ENCODE results near the gene NOL4L. TPM values are rescaled to one million over a fixed set of nuclear protein-coding genes. Genes with fewer than 3 reads are reported as not detected.

NOL4L gene
- total RNA-seq, 1 experiment from 2014 or later: 31.7 TPM

DNA sequence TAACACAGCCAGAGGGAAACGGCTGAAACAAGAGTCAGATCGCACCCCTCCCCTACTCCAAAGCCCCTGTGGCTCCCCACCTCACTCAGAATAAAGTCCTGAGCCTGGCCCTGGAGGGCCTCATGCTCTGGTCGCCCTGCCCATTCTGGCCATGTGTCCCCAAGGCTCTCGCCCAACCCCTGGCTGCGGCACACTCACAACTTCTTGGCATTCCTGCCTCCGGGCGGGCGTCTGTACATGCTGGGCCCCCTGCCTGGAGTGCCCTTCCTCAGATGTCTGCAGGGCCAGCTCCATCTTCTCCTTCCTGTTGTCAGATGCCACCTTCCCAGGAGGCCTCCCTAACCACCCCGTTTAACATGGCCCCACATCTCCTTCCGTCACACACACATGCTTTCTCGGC lies 17.1 kb upstream of the NOL4L start:
- Histone ChIP-seq H3K18ac (ENCODE audit: insufficient read length, low read depth, low read length) (no peak overlapping the region), H4K20me1 (ENCODE audit: control insufficient read depth, insufficient read depth, insufficient read length) (no peaks in the 10 kb centered on the region), H3K79me2 (ENCODE audit: insufficient read depth, low read length) (no peaks in the 10 kb centered on the region), H3K23ac (ENCODE audit: insufficient read length, low read depth, low read length) (no peak overlapping the region), H2BK5ac (ENCODE audit: insufficient read length, low read length) (no peak overlapping the region), H2BK15ac (ENCODE audit: low read depth, low read length) (no peak overlapping the region), H3K23me2 (ENCODE audit: insufficient read length, low read depth, low read length, poor library complexity, severe bottlenecking) (no peaks in the 10 kb centered on the region), H3K79me1 (ENCODE audit: insufficient read depth, low read depth, low read length, poor library complexity, severe bottlenecking) (no peaks in the 10 kb centered on the region), H3K4ac (ENCODE audit: low read depth, low read length) (no peak overlapping the region), H2BK12ac (ENCODE audit: insufficient read length, low read depth, low read length) (no peak overlapping the region), H2BK20ac (ENCODE audit: low read depth, low read length, poor library complexity, severe bottlenecking) (no peak overlapping the region), H3K4me1 (ENCODE audit: insufficient read depth, low read length) (no peaks in the 10 kb centered on the region), H4K8ac (replicated peaks; ENCODE audit: insufficient read length, low read depth, low read length) (no peak overlapping the region), H3K4me2 (ENCODE audit: insufficient read depth, insufficient read length, low read length) (no peak overlapping the region), H4K91ac (ENCODE audit: insufficient read length, low read depth, low read length) (no peak overlapping the region), H3K14ac (ENCODE audit: insufficient read depth, low read length) (no peak overlapping the region), H2AK5ac (ENCODE audit: insufficient read length, low read length) (no peak overlapping the region), H3K27me3 (ENCODE audit: insufficient read depth, low read length) (no peaks in the 10 kb centered on the region), H3K27ac (ENCODE audit: insufficient read length, low read depth, low read length) (no peak overlapping the region), H3K56ac (ENCODE audit: insufficient read length, low read depth, low read length) (no peak overlapping the region), H4K5ac (ENCODE audit: insufficient read length, low read depth, low read length) (no peak overlapping the region), H2BK120ac (ENCODE audit: low read depth, low read length, poor library complexity, severe bottlenecking) (no peak overlapping the region), H2AFZ (ENCODE audit: low read length) (no peak overlapping the region), H3K9ac (ENCODE audit: extremely low read depth, insufficient read length, low read length) (no peak overlapping the region), H3K9me3 (ENCODE audit: control insufficient read depth, low read depth, low read length) (no peaks in the 10 kb centered on the region), H3T11ph (ENCODE audit: low read length) (no peak overlapping the region)
- Mint-ChIP-seq H3K27ac (no peak overlapping the region; a peak in 2 of 7 replicates), H3K4me1 (peaks cover 0 to 9% of the 10 kb centered on the region in 2 experiments; a peak in 2 of 4 replicates), H3K27me3 (ENCODE audit: low read depth) (peaks cover 16% of the 10 kb centered on the region), H3K4me3 (no peak overlapping the region), H3K36me3 (ENCODE audit: insufficient read depth in 1 of 3, low read depth in 3 of 3) (no peaks in the 10 kb centered on the region), H3K9me3 (no peaks in the 10 kb centered on the region; a peak in 2 of 5 replicates)
- no CpG with 5 or more reads among the region's 11 CpGs for WGBS (ENCODE audit: extremely low coverage, insufficient read length, low lambda C conversion rate)
- no peak for TF ChIP-seq CTCF (conservative IDR thresholded peaks at IDR 0.05)
- DNase-seq: no peak
